OCI-M1 (cell line): ENCODE results near the gene RPS6KB2.

Source experiments
- DNase-seq: peaks from one replicate; lab custom pipeline; 2025; lab: John Stamatoyannopoulos, UW

The RPS6KB2 gene

DNA sequence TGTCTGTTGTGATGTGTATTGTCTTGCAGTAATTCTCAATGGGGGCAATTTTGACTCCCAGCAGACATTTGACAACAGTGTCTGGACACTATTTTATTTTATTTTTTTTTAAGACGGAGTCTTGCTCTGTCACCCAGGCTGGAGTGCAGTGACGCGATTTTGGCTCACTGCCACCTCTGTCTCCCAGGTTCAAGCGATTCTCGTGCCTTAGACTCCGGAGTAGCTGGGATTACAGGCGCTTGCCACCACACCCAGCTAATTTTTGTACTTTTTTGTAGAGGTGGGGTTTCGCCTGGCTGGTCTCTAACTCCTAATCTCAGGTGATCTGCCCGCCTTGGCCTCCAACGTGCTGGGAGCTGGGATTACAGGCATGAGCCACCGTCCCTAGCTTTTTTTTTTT lies 1.4 kb downstream of the RPS6KB2 start:
- DNase-seq = no peak

DNA sequence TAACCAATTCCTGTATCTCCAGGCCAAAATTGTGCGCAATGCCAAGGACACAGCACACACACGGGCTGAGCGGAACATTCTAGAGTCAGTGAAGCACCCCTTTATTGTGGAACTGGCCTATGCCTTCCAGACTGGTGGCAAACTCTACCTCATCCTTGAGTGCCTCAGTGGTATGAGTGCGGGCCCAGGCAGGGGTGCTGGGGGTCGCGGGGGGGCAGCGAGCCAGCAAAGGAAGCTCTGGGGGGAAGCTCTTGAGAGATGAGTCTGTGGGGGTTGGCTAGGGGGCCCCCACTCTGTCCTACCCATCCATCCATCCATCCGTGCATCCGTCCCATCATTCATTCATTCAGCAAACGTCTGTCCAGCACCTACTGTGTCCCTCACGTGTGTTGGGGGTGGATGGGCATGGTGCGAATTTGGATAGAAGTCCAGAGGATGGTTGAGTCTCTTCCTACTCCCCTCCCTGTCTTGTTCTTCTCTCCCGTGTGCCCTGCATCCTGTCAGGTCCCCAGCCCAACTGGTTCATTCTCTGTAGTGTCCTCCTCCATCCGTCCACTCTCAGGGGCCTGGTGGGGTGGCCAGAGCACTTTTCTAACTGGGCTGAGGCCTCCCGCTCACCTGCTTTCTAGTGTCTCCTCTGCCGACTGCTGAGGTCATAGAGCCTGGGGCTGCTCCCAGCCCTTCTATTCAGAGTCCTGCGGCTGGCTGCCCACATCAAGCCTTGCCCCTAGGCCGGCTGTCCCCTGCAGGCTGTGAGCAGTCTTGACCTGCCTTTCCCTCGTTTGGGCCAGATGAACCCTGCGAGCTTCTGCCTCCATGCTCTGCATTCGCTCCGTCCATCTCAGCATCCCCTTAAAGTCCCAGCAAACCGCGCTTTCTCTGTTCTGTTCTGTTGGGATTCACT lies 3.3 kb downstream of the RPS6KB2 start:
- no peak for DNase-seq

DNA sequence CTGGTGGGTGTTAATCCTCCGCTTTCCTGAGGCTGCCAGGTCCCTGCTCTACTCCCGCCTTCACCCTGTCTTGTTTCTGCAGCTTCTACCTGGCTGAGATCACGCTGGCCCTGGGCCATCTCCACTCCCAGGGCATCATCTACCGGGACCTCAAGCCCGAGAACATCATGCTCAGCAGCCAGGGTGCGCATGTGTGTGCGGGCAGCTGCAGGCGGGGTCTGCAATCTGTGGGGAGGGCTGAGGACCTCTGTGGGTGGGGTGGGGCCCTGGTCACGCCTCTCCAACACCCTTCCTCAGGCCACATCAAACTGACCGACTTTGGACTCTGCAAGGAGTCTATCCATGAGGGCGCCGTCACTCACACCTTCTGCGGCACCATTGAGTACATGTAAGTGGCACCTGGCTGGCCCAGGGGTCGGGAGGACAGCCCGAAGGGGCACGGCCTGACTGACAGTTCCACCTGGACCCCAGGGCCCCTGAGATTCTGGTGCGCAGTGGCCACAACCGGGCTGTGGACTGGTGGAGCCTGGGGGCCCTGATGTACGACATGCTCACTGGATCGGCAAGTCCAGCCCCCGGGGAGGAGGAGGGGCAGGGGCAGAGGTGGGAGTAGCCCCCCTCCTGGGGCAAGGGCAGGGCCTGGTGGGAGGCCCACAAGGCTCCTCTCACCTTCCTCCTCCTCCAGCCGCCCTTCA lies 4.5 kb downstream of the RPS6KB2 start:
- no peak for DNase-seq

DNA sequence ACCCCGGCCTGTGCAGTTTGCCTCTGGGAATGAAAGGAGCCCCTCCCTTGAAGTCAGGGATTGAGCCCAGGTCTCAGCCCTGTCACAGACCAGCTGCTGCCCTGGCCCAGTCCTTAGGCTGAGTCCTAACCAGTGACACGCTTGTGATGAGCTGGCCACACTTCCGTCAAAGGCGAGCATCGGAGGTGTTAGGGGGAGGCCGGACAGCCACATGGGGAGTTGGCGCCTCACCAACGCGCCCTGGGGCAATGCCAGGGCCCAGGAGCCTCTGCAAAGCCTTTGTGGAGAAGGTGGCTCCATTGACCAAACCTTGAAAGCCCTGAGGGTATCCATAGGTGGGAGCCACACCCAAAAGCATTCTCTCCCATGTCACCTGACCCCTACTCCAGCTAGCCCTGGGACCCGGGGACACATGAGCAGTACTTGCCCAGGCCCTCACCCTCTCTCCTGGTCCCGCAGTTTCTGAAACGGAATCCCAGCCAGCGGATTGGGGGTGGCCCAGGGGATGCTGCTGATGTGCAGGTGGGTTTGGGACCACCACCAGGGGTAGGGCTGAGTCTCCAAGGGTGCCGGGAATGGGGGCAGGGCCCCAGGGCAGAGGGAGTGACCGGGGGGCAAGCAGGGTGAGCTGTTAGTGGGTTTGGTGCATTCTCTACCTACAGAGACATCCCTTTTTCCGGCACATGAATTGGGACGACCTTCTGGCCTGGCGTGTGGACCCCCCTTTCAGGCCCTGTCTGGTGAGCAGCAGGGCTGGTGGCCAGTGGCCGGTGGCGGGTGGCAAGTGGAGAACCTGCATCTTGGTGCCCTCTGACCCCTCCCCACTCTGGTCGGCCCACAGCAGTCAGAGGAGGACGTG lies 5.5 kb downstream of the RPS6KB2 start:
- DNase-seq = no peak

DNA sequence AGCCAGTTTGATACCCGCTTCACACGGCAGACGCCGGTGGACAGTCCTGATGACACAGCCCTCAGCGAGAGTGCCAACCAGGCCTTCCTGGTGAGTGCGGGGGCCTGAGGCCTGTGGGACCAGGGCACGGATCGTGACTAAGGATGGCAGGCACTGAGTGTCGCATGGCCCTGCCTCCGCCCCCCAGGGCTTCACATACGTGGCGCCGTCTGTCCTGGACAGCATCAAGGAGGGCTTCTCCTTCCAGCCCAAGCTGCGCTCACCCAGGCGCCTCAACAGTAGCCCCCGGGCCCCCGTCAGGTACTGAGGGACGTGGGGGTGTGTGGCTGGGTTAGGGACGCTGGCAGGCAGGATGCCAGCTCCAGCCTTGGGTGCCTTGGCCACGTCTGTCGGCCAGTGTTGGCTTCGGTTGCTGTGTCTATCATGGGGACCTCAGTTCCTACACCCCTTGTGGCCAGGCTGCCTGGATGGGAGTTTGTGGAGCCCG lies 6.1 kb downstream of the RPS6KB2 start:
- no peak for DNase-seq

DNA sequence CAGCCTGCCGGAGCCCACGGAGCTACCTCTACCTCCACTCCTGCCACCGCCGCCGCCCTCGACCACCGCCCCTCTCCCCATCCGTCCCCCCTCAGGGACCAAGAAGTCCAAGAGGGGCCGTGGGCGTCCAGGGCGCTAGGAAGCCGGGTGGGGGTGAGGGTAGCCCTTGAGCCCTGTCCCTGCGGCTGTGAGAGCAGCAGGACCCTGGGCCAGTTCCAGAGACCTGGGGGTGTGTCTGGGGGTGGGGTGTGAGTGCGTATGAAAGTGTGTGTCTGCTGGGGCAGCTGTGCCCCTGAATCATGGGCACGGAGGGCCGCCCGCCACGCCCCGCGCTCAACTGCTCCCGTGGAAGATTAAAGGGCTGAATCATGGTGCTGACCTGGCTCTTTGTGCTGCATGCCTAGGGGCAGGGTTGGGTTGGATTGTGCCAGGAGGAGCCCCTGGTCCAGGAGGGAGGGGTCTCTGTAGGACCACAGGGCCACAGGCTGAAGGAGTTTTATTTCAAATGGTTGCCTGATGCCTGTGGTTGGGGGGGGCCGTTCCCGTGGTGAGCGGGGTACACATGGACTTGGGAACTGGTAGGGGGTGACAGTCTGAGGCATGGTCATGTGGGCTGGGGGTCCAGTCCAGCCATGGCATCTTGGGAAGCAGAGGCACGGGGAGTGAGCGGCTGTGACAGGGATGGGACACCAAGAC lies 6.9 kb downstream of the RPS6KB2 start:
- no peak for DNase-seq

DNA sequence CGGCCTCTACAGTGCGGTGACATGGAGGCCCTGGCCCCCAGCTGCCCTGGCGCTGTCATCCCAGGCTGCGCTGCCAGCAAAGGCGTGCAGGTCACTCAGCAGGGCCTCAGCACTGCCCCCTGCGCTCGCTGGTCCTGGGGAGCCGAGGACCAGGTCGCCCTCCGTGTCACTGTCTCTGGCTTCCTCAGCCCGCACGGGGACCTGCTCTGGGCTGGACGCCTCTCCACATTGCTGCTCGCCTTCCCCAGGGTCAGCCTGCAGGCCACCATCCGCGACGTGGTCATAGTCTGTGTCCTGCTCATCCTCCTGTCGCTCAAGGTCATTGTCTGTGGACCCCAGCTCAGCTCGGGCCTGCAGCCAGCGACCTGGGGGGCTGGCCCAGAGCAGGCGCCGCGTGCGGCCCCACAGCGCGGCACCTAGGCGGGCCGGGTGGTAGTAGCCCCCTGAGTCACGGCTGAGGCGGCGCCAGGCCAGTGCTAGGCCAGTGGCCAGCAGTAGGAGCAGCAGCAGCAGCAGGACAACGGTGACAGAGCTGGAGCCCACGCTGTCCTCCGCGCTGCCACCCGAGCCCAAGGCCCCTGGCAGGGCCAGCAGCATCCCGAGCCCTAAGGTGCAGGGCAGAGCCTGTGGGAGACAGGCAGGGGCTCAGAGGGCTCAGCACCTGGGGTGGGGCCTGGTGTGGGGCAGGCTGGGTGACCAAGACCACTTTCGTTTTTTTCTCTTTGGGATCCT lies 7.6 kb downstream of the RPS6KB2 start:
- DNase-seq = no peak

DNA sequence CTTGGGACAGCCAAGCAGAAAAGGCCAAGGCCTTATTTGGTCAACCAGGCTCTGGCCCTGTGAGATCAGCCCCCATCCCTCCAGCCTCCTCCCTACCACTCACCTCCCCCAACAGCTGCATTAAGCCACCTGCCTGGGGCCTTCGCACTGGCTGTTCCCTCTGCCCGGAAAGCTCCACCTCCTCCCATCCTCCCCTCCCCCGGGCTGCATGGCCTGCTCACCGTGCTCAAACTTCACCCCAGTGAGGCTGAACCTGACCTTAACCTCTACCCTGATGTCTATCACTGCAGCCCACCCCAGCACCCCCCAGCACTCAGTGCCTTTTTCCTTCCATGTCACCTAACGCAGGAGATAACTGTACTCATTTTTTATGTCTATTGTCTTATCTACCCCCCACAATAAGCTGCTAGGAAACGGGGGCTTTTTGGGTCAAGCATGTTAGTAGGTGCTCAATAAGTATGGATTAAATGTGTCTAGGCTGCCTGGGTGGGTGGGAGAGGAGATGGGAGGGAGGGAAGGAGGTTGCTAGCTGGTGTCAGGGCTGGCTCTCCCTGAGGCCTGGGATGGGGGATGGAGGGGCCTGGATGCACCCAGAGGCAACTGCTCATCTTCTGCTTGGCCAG lies 8.3 kb downstream of the RPS6KB2 start:
- DNase-seq = peak; percentile 30

DNA sequence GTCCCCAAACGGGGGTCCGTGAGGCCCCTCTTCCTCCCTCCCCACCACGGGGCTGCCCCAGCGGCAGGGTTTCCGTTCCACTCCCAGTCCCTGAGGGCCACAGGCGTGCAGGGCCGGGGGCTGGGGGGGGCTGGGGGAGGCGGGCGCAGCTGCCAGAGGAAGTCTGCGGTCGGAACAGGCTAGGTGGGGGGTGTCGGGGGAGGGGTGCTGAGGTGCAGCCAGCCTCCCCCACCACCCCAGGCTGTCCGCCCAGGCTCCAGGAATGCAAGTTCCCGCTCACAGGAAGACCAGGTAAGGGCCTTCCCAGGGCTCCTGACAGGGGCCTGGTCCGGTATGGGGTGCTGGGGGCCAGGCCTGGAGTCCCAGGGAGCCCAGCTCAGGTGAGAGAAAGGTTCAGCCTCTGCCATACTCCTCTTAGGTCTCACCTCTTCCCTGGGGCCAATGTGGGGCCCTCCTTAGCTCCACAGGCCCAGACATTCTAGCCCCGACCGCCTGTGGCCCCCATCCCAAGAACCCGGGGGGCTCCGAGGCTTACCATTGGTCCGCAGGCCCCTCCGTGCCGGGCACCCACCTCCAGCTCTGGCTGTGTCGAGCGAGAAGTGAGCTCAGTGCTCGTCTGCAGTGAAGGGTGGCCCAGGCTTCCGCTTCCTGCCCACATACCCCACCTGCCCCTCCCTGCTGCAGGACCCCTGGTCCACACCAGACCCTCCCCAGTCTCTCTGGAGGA lies 9.0 kb downstream of the RPS6KB2 start, which contains the start of gene PTPRCAP:
Gene PTPRCAP (minus strand): TSS at position 601 of the 727 bp plus-strand sequence. CDS start 63 bp downstream, at position 538.
- no peak for DNase-seq

DNA sequence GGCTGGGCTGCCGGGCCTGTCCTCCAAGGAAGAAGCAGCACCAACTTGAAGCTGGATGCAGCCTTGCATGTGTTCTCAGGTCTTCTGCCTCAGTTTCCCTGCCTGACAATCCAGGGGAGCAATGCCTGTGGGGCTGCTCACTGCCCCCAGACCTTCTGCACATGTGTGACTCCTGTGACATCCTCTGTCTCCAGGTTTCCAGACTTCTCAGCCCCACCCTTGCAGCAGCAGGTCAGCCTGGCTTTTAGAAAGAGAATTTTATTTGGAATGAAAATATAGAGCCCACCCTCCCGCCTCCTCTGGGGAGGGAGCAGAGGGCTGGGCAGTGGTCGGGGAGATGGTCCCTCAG lies 9.5 kb downstream of the RPS6KB2 start:
- no peak for DNase-seq

DNA sequence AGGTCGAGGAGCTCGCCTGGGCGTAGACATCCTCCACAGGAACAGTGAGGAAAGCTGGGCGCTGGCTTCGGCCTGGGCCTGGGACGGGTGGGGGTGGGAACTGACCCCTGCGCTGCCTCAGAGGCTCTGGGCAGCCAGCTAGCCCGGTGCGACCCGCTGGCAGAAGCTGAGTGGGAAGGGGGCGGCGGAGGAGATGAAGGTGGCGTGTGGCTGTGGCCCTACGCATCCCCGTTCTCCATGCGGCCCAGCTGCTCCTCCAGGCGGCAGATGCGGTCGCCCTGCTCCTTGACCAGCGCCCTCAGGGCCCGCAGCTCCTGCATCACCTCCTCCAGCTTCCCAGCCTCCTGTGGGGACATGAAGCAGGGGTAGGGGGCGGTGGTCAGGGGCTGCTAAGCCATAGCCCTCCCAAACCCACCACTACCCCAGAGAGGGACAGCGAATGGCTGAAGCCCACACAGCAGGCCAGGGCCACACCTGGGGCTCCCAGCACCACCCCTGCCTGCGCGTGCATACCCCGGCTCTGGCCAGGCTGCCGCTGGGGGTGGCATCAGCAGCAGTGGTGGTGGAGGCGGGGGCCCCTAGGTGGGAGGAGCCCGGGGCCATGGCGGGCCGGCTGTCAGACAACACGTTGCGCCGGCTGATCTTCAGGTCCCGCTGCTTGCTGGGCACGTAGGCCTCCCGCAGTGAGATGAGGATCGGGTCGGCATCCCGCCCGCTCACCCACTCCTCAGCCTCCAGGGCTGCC lies 10.0 kb downstream of the RPS6KB2 start:
- DNase-seq = no peak

DNA sequence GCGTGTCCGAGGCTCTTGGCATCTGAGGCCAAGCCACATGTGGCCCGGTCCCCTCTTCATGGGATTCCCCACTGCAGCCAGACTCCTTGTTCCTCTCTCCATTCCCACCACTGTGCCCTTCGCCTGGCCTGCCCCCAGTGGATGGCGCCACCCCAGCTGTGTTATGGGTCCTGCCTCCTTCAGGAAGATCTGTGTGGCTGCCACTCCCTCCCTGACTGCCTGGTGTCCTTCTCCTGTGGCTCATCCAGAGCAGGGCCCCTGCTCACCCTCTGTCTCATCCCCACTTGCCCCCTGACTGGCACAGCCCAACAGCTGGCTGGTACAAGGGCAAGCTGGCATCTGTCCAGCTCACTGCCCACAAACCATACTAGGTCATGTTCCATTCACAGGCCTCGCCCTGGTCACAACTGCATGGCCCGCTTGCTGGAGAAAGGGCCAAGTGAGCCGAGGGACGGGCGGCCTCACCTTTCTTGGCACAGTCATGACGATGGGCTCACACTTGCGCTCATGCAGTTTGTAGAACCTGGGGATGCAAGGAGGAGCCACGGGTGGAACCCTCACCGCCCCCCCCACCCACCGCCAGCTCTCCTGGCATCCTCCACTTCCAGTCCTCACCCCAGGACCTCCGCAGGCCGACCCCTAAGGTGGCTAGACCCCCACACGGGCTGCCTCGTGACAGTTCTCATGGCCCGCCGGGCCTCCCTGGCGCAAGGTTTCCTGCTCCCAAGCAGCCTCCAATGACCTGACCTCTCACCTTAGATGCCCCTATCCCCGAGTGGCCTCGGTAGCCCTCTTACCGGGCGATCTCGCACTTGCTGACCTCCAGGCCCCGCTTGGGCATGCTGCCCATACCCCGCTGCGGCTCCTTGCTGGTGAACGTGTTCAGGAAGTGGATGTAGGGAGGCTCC lies 11.3 kb downstream of the RPS6KB2 start:
- peak; percentile 56 for DNase-seq

DNA sequence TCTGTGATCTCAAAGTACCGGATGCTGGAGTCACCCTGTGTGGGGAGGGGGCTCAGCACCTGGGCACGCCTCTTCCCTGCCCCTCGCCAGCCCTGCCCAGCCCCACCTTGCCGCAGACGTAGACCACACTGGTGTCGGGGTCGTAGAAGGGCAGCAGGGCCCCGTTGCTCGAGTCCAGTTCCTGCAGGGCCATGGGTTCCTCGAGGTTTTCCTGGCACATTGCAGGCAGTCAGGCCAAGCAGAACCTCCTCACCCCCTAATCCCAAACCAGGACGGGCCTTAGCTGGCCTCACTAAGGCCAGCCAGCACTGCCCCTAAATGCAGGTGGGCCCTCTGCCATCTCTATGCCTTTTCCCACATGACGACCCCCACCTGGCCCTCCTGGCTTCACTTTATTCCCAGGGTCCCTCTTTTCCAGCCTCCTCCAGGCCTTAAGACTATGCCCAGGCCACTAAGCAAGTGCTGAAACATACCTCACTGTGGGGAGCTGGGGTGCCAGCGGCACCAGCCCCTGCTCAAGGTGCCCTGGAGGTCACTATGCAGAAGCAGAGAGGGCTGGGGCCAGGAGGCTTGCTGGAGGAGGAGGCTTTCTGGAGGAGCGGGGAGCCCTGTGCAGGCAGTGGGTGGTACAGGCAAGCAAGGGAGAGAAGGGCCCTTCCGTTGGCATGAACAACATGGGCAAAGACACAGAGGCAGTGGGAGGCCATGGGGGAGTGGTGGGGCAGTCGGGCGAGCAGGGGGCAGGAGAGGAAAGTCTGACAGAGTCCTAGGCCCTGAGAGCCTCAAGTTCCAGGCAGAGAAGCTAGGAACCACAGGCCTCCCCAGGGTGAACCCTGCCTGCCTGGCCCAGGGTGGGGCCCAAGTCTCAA lies 12.2 kb downstream of the RPS6KB2 start:
- no peak for DNase-seq

DNA sequence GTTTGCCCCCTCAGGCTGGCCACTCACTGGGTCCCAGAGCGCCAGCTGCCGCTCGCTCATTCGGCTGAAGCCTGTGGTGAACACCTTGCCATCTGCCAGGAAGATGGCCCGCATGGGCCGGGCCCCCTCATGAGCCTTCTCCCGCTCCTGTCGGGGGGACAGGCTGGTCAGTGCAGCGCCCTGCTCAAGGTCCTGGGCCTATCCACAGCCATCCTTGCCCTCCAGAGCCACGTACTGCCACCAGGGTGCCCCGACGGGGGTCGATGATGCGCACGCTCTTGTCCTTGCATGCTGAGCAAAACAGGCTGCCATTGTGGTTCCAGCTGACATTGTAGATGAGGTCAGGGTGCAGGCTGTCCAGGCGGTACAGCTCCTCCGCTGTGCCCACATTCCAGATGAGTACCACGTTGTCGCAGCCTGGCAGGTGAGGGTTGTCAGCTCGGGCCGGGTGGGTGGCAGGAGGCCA lies 12.8 kb downstream of the RPS6KB2 start:
- DNase-seq = no peak

DNA sequence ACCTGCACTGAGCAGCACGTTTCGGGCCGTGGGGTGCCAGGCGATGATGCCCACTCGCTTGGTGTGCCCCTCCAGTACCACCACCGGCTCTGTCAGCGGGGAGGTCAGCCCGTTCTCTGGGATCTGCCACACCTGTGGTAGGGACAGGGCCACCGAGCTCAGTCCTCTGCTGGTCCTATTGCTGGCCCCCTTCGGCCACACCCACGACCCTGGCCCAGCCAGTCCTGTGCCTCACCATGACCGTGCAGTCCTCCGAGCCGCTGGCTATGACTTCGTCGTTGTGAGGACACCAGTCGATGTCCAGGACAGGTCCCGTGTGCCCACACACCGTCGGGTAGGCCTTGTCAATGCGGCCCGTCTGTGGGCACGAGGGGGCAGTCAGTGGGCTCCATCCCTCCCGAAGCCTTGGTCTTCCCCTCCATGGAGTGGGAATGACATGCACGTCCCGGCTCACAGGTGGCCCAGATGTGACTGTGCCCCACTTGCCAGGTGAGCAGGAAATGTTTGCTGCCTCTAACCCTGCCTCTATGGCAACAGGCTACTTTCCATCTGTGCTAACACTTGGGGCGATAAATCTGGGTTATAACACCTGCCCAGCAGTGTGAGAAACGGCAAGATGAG lies 13.5 kb downstream of the RPS6KB2 start:
- DNase-seq = no peak
